Ascending aorta (tissue), 2 donors: ENCODE measurements around the gene MMRN1. TPM values are rescaled to one million over a fixed set of nuclear protein-coding genes. Genes with fewer than 3 reads are reported as not detected.

ENCODE experiments used
- DNase-seq, 2 donors: peaks; one replicate each; pipeline ENCODE4 v3.0.0-alpha.2; 2019; ENCODE audit warnings: low spot score in 2 of 2
- H3K27ac ChIP-seq, 2 donors: fragments of 200-600 bp; sonication (generic); one replicate each; pipeline ENCODE4 v1.5.1; 2016 to 2017; ENCODE audit warnings: mild to moderate bottlenecking in 1 of 2
- H3K27me3 ChIP-seq: fragments of 200-600 bp; sonication (generic); one replicate; pipeline ENCODE4 v1.5.1; 2017
- H3K36me3 ChIP-seq, 2 donors: fragments of 200-600 bp; sonication (generic); one replicate each; pipeline ENCODE4 v1.5.1; 2016
- H3K4me1 ChIP-seq, 2 donors: fragments of 200-600 bp; sonication (generic); one replicate each; pipeline ENCODE4 v1.5.1; 2016 to 2017; ENCODE audit warnings: mild to moderate bottlenecking in 1 of 2
- H3K4me3 ChIP-seq, 2 donors: fragments of 200-600 bp; sonication (generic); one replicate each; pipeline ENCODE4 v1.5.1; 2016 to 2017; ENCODE audit warnings: mild to moderate bottlenecking in 1 of 2
- H3K9me3 ChIP-seq, 2 donors: fragments of 200-600 bp; sonication (generic); one replicate each; pipeline ENCODE4 v1.5.1; 2016
- CTCF ChIP-seq, 3 experiments: fragments of 200-600 bp in 2 of 3; fragments of 450-650 bp in 1 of 3; sonication (generic) in 2 of 3; IDR thresholded peaks; one replicate each; pipeline ENCODE4 v1.5.1; 2016 to 2019; ENCODE audit warnings: antibody characterized with exemption in 3 of 3, mild to moderate bottlenecking in 1 of 3, moderate library complexity in 1 of 3
- intact Hi-C: fragments of 100-400 bp; cut with DNase I; formaldehyde crosslinking; loops from one replicate; pipeline ENCODE4 v1.15.1; 2023
- total RNA-seq: library from RNA; depleted of rRNA; stranded (reverse); fragments of >200 nt; gene quantifications from one replicate; pipeline ENCODE4 v1.1.0, GENCODE V29; 2016

Gene MMRN1
- total RNA-seq, 1 donor from 2014 or later, result 109 TPM

GRCh38 chr4:89879215-89879614, 15.4 kb upstream of the MMRN1 start:
- intact Hi-C loops, result no loop called here
- no peak for TF ChIP-seq CTCF (IDR thresholded peaks at IDR 0.05)
- H3K27me3 ChIP-seq, result no peaks in the 10 kb centered on the region
- no peak overlapping the region for H3K4me3 ChIP-seq
- no peaks in the 10 kb centered on the region for H3K36me3 ChIP-seq
- no peak overlapping the region for H3K27ac ChIP-seq
- H3K9me3 ChIP-seq, result no peaks in the 10 kb centered on the region
- no peaks in the 10 kb centered on the region for H3K4me1 ChIP-seq
- no peak for DNase-seq

- no peak for DNase-seq
- intact Hi-C loops, result no loop called here
- no peak for TF ChIP-seq CTCF (IDR thresholded peaks at IDR 0.05)
- Histone ChIP-seq H3K27ac (no peak overlapping the region), H3K4me3 (no peak overlapping the region), H3K27me3 (no peaks in the 10 kb centered on the region), H3K4me1 (no peaks in the 10 kb centered on the region), H3K36me3 (no peaks in the 10 kb centered on the region), H3K9me3 (no peaks in the 10 kb centered on the region)
Observed at GRCh38 chr4:89889289-89889688, 5.4 kb upstream of the MMRN1 start.

- H3K36me3 ChIP-seq, result no peaks in the 10 kb centered on the region
- intact Hi-C loops, result no loop called here
- no peaks in the 10 kb centered on the region for H3K27me3 ChIP-seq
- no peaks in the 10 kb centered on the region for H3K4me1 ChIP-seq
- H3K4me3 ChIP-seq, result no peak overlapping the region
- TF ChIP-seq CTCF (IDR thresholded peaks at IDR 0.05), result no peak
- H3K9me3 ChIP-seq, result no peaks in the 10 kb centered on the region
- DNase-seq, result no peak
- no peak overlapping the region for H3K27ac ChIP-seq
Observed at GRCh38 chr4:89897867-89898266, 3.2 kb downstream of the MMRN1 start.

- Histone ChIP-seq H3K4me3 (no peak overlapping the region), H3K27me3 (no peaks in the 10 kb centered on the region), H3K36me3 (no peaks in the 10 kb centered on the region), H3K4me1 (no peaks in the 10 kb centered on the region), H3K9me3 (no peaks in the 10 kb centered on the region), H3K27ac (no peak overlapping the region)
- intact Hi-C loops, result no loop called here
- no peak for TF ChIP-seq CTCF (IDR thresholded peaks at IDR 0.05)
- DNase-seq, result no peak
Observed at GRCh38 chr4:89898304-89898716, 3.7 kb downstream of the MMRN1 start.

- intact Hi-C loops, result no loop called here
- TF ChIP-seq CTCF (IDR thresholded peaks at IDR 0.05), result no peak
- Histone ChIP-seq H3K4me3 (no peak overlapping the region), H3K27me3 (no peaks in the 10 kb centered on the region), H3K4me1 (no peaks in the 10 kb centered on the region), H3K36me3 (no peaks in the 10 kb centered on the region), H3K27ac (no peak overlapping the region), H3K9me3 (no peaks in the 10 kb centered on the region)
- DNase-seq, result no peak
Observed at GRCh38 chr4:89899152-89899551, 4.5 kb downstream of the MMRN1 start.

GRCh38 chr4:89899854-89900253, 5.2 kb downstream of the MMRN1 start:
- no peaks in the 10 kb centered on the region for H3K36me3 ChIP-seq
- H3K4me3 ChIP-seq, result no peak overlapping the region
- DNase-seq, result no peak
- H3K27ac ChIP-seq, result no peak overlapping the region
- no peaks in the 10 kb centered on the region for H3K4me1 ChIP-seq
- no peak for TF ChIP-seq CTCF (IDR thresholded peaks at IDR 0.05)
- H3K9me3 ChIP-seq, result no peaks in the 10 kb centered on the region
- no peaks in the 10 kb centered on the region for H3K27me3 ChIP-seq
- intact Hi-C loops, result loop anchor here (5.0 to 10.0 kb wide), 2 partner anchors 673 to 735 kb away; no protein-coding TSS in a partner anchor
